Uterus (tissue), 2 donors: ENCODE results near the gene IFITM1.
A peak's percentile ranks its signal among the peaks of the same experiment; 100 is the strongest.

ENCODE experiments used
- CTCF ChIP-seq, 4 experiments: fragments of 200-600 bp in 2 of 4; fragments of 450-650 bp in 2 of 4; sonication (generic) in 2 of 4; IDR thresholded peaks; one replicate each; pipeline ENCODE4 v1.5.1; 2016 to 2019; ENCODE audit warnings: antibody characterized with exemption in 4 of 4, mild to moderate bottlenecking in 2 of 4, moderate library complexity in 1 of 4
- POLR2A ChIP-seq, 2 donors: fragments of 450-650 bp; IDR thresholded peaks; one replicate each; pipeline ENCODE4 v1.6.1; 2016; ENCODE audit warnings: antibody characterized with exemption in 2 of 2, mild to moderate bottlenecking in 1 of 2, moderate library complexity in 1 of 2

- TF ChIP-seq CTCF (IDR thresholded peaks at IDR 0.05) (peak in 1 of 4 experiments; percentile 4), POLR2A (IDR thresholded peaks at IDR 0.05) (no peak)
Observed at GRCh38 chr11:299951-300735, 13.7 kb upstream of the IFITM1 start.
